ENCODE data around the gene GALNT18.

The GALNT18 gene

GRCh38 chr11:11621573-11622339, at the start of gene GALNT18:
TSS of gene GALNT18 (minus strand) at chr11:11622005.
- peak; percentile 8 to 15 for DNase-seq (ENCODE audit: low read depth in 2 of 2)

- no peak for DNase-seq (ENCODE audit: low read depth in 2 of 2)
These were observed 48.8 kb upstream of the GALNT18 start for GRCh38 chr11:11670574-11670973.

GRCh38 chr11:11669233-11669846, 47.5 kb upstream of the GALNT18 start:
- DNase-seq (ENCODE audit: low read depth in 2 of 2), result no peak

- DNase-seq (ENCODE audit: low read depth in 2 of 2), result no peak
These were observed 47.0 kb upstream of the GALNT18 start for GRCh38 chr11:11668781-11669180.

GRCh38 chr11:11668274-11668673, 46.5 kb upstream of the GALNT18 start:
- no peak for DNase-seq (ENCODE audit: low read depth in 2 of 2)

GRCh38 chr11:11667056-11667455, 45.3 kb upstream of the GALNT18 start:
- no peak for DNase-seq (ENCODE audit: low read depth in 2 of 2)

- no peak for DNase-seq (ENCODE audit: low read depth in 2 of 2)
These were observed 43.6 kb upstream of the GALNT18 start for GRCh38 chr11:11665407-11665806.

- DNase-seq (ENCODE audit: low read depth in 2 of 2), result no peak
These were observed 42.1 kb upstream of the GALNT18 start for GRCh38 chr11:11663907-11664306.

- no peak for DNase-seq (ENCODE audit: low read depth in 2 of 2)
These were observed 40.8 kb upstream of the GALNT18 start for GRCh38 chr11:11662578-11662977.

GRCh38 chr11:11661326-11662040, 39.7 kb upstream of the GALNT18 start:
- no peak for DNase-seq (ENCODE audit: low read depth in 2 of 2)

GRCh38 chr11:11660363-11660740, 38.5 kb upstream of the GALNT18 start:
- no peak for DNase-seq (ENCODE audit: low read depth in 2 of 2)

- DNase-seq (ENCODE audit: low read depth in 2 of 2), result no peak
These were observed 38.0 kb upstream of the GALNT18 start for GRCh38 chr11:11659567-11660362.

- DNase-seq (ENCODE audit: low read depth in 2 of 2), result no peak
These were observed 35.6 kb upstream of the GALNT18 start for GRCh38 chr11:11657218-11657955.

GRCh38 chr11:11641581-11641980, 19.8 kb upstream of the GALNT18 start:
- no peak for DNase-seq (ENCODE audit: low read depth in 2 of 2)

GRCh38 chr11:11640996-11641395, 19.2 kb upstream of the GALNT18 start:
- no peak for DNase-seq (ENCODE audit: low read depth in 2 of 2)

GRCh38 chr11:11640152-11640551, 18.3 kb upstream of the GALNT18 start:
- DNase-seq (ENCODE audit: low read depth in 2 of 2), result no peak

GRCh38 chr11:11636671-11637070, 14.9 kb upstream of the GALNT18 start:
- no peak for DNase-seq (ENCODE audit: low read depth in 2 of 2)

- DNase-seq (ENCODE audit: low read depth in 2 of 2), result no peak
These were observed 13.6 kb upstream of the GALNT18 start for GRCh38 chr11:11635443-11635842.

GRCh38 chr11:11629368-11629767, 7.6 kb upstream of the GALNT18 start:
- DNase-seq (ENCODE audit: low read depth in 2 of 2), result no peak

- DNase-seq (ENCODE audit: low read depth in 2 of 2), result no peak
These were observed 6.8 kb upstream of the GALNT18 start for GRCh38 chr11:11628651-11629050.

- DNase-seq (ENCODE audit: low read depth in 2 of 2), result no peak
These were observed 4.3 kb upstream of the GALNT18 start for GRCh38 chr11:11626128-11626527.
